H1 (cell line): ENCODE measurements around the gene GABARAPL1. TPM values are rescaled to one million over a fixed set of nuclear protein-coding genes. Genes with fewer than 3 reads are reported as not detected.

Experiments
- CTCF ChIA-PET: fragments of 300-600 bp; sonication (Branson Sonifier 250); formaldehyde crosslinking; loops from one replicate; lab custom pipeline; 2021; ENCODE audit not compliant: partially characterized antibody; lab: Charles Lee
- POLR2A ChIA-PET: fragments of 300-600 bp; sonication (Branson Sonifier 250); formaldehyde crosslinking; loops from one replicate; lab custom pipeline; 2021; ENCODE audit warnings: inconsistent platforms; ENCODE audit not compliant: partially characterized antibody; lab: Charles Lee
- DNase-seq, 2 experiments: peaks; one replicate each; pipeline versions ENCODE4 v3.0.0 to v3.0.0-alpha.2; 2010 to 2022; ENCODE audit warnings: low spot score in 2 of 2, low read depth in 1 of 2, mixed read lengths in 1 of 2
- FAIRE-seq: peaks from 2 replicates; lab custom pipeline; 2011; peaks lifted over from hg19 to GRCh38; lab: Jason Lieb, UNC
- H2AFZ ChIP-seq: 2 replicates; pipeline ENCODE4 v1.8.1; 2012; ENCODE audit warnings: low read length, inconsistent platforms
- H2AK5ac ChIP-seq: 2 replicates; pipeline ENCODE4 v1.6.1; 2013; ENCODE audit warnings: low read depth, low read length
- H2BK120ac ChIP-seq: replicated peaks from 2 replicates; pipeline ENCODE3; 2013; ENCODE audit warnings: low read depth, low read length, inconsistent platforms
- H2BK12ac ChIP-seq: 2 replicates; pipeline ENCODE4 v1.6.1; 2013; ENCODE audit warnings: low read depth, low read length
- H2BK15ac ChIP-seq: 2 replicates; pipeline ENCODE4 v1.6.1; 2013; ENCODE audit warnings: low read length
- H2BK20ac ChIP-seq: 2 replicates; pipeline ENCODE4 v1.6.1; 2013; ENCODE audit warnings: low read length
- H2BK5ac ChIP-seq: 2 replicates; pipeline ENCODE4 v1.6.1; 2013; ENCODE audit warnings: low read depth, low read length
- H3K14ac ChIP-seq: 2 replicates; pipeline ENCODE4 v1.6.1; 2013; ENCODE audit warnings: inconsistent platforms; ENCODE audit not compliant: insufficient read length
- H3K18ac ChIP-seq: 2 replicates; pipeline ENCODE4 v1.6.1; 2013; ENCODE audit warnings: low read length; ENCODE audit errors: extremely low read depth
- H3K23ac ChIP-seq: 2 replicates; pipeline ENCODE4 v1.6.1; 2013; ENCODE audit warnings: inconsistent platforms; ENCODE audit not compliant: insufficient read length
- H3K23me2 ChIP-seq: 2 replicates; pipeline ENCODE4 v1.6.1; 2013; ENCODE audit warnings: low read depth, low read length
- H3K27ac ChIP-seq: 2 replicates; pipeline ENCODE4 v1.6.1; 2011; ENCODE audit warnings: low read depth, low read length, inconsistent platforms
- H3K27me3 ChIP-seq, 4 experiments: replicated peaks in 1 of 4; 1 replicate in 1 of 4; 2 replicates in 3 of 4; pipeline versions ENCODE4 v1.6.1 to v1.8.1; 2011 to 2013; ENCODE audit warnings: low read length in 3 of 4, mild to moderate bottlenecking in 3 of 4, inconsistent platforms in 2 of 4, mixed read lengths in 2 of 4, moderate library complexity in 1 of 4; ENCODE audit not compliant: control insufficient read depth in 3 of 4, insufficient read depth in 3 of 4; ENCODE audit errors: extremely low read depth in 1 of 4
- H3K36me3 ChIP-seq, 4 experiments: 2 replicates each; pipeline versions ENCODE4 v1.6.1 to v1.8.1; 2011 to 2013; ENCODE audit warnings: mild to moderate bottlenecking in 4 of 4, low read length in 3 of 4, moderate library complexity in 2 of 4, control low read depth in 1 of 4, inconsistent platforms in 1 of 4; ENCODE audit not compliant: insufficient read depth in 4 of 4, control insufficient read depth in 2 of 4
- H3K4ac ChIP-seq: replicated peaks from 2 replicates; pipeline ENCODE3; 2013; ENCODE audit warnings: low read length, low read depth, mixed read lengths, inconsistent platforms; ENCODE audit not compliant: insufficient read length
- H3K4me1 ChIP-seq, 4 experiments: replicated peaks in 1 of 4; 1 replicate in 1 of 4; 2 replicates in 3 of 4; pipeline versions ENCODE4 v1.6.1 to v1.8.1; 2011 to 2013; ENCODE audit warnings: low read length in 3 of 4, inconsistent platforms in 2 of 4, mixed read lengths in 1 of 4; ENCODE audit not compliant: insufficient read depth in 4 of 4, control insufficient read depth in 3 of 4
- H3K4me2 ChIP-seq, 2 experiments: 2 replicates each; pipeline versions ENCODE4 v1.6.1 to v1.8.1; 2011 to 2013; ENCODE audit warnings: low read depth in 2 of 2, low read length in 2 of 2, control low read depth in 1 of 2, inconsistent platforms in 1 of 2, mild to moderate bottlenecking in 1 of 2; ENCODE audit not compliant: insufficient read depth in 1 of 2
- H3K4me3 ChIP-seq, 4 experiments: fragments of 200-600, 300-600 bp in 1 of 4; sonication (generic), shearing (Covaris generic), sonication (Bioruptor Twin) in 1 of 4; 2 replicates each; pipeline versions ENCODE4 v1.5.1 to v1.8.1; 2011 to 2016; ENCODE audit warnings: low read length in 4 of 4, low read depth in 3 of 4, control low read depth in 2 of 4, inconsistent platforms in 2 of 4, mild to moderate bottlenecking in 2 of 4, mixed read lengths in 1 of 4, moderate library complexity in 1 of 4; ENCODE audit not compliant: insufficient read depth in 2 of 4; ENCODE audit errors: extremely low read depth in 1 of 4
- H3K56ac ChIP-seq: replicated peaks from 2 replicates; pipeline ENCODE3; 2013; ENCODE audit warnings: low read depth, mild to moderate bottlenecking, mixed read lengths, low read length, inconsistent platforms; ENCODE audit not compliant: insufficient read length
- H3K79me1 ChIP-seq: 2 replicates; pipeline ENCODE4 v1.6.1; 2013; ENCODE audit warnings: low read depth, low read length, control low read depth
- H3K79me2 ChIP-seq, 2 experiments: 2 replicates each; pipeline versions ENCODE4 v1.6.1 to v1.8.1; 2012 to 2013; ENCODE audit warnings: low read length in 2 of 2, mild to moderate bottlenecking in 2 of 2, inconsistent platforms in 1 of 2; ENCODE audit not compliant: insufficient read depth in 2 of 2, control insufficient read depth in 1 of 2
- H3K9ac ChIP-seq, 4 experiments: replicated peaks in 1 of 4; 1 replicate in 1 of 4; 2 replicates in 3 of 4; pipeline versions ENCODE4 v1.6.1 to v1.8.1; 2011 to 2013; ENCODE audit warnings: low read depth in 3 of 4, low read length in 3 of 4, control low read depth in 2 of 4, mild to moderate bottlenecking in 2 of 4, moderate library complexity in 2 of 4, inconsistent platforms in 1 of 4; ENCODE audit errors: extremely low read depth in 1 of 4
- H3K9me3 ChIP-seq, 2 experiments: 2 replicates each; pipeline versions ENCODE4 v1.6.1 to v1.8.1; 2012 to 2013; ENCODE audit warnings: mild to moderate bottlenecking in 2 of 2, moderate library complexity in 2 of 2, control low read depth in 1 of 2, inconsistent platforms in 1 of 2, low read depth in 1 of 2, low read length in 1 of 2, mixed read lengths in 1 of 2; ENCODE audit not compliant: insufficient read depth in 2 of 2
- H4K20me1 ChIP-seq, 2 experiments: replicated peaks in 1 of 2; 2 replicates each; pipeline versions ENCODE3 to v1.8.1; 2011 to 2013; ENCODE audit warnings: inconsistent platforms in 2 of 2, low read length in 2 of 2, mild to moderate bottlenecking in 1 of 2; ENCODE audit not compliant: insufficient read depth in 2 of 2, control insufficient read depth in 1 of 2
- H4K5ac ChIP-seq: 2 replicates; pipeline ENCODE4 v1.6.1; 2013; ENCODE audit warnings: low read length, low read depth, mixed read lengths, inconsistent platforms; ENCODE audit not compliant: insufficient read length
- H4K8ac ChIP-seq: 2 replicates; pipeline ENCODE4 v1.8.0; 2013; ENCODE audit warnings: mild to moderate bottlenecking, moderate library complexity, low read length, inconsistent platforms; ENCODE audit not compliant: insufficient read depth; ENCODE audit errors: extremely low read depth
- H4K91ac ChIP-seq: replicated peaks from 2 replicates; pipeline ENCODE3; 2013; ENCODE audit warnings: low read length, mixed read lengths, inconsistent platforms; ENCODE audit not compliant: insufficient read length
- CEBPB ChIP-seq: IDR thresholded peaks from 2 replicates; pipeline ENCODE4 v1.6.1; 2012; ENCODE audit warnings: low read depth, low read length
- WGBS, 2 experiments: shearing (Covaris generic) in 1 of 2; methylation state at CpG; one replicate each; pipeline versions ENCODE4 v1.1.6 to v1.1.7; 2013 to 2015; ENCODE audit warnings: low lambda C conversion rate in 2 of 2, mixed read lengths in 2 of 2, inconsistent platforms in 1 of 2, low coverage in 1 of 2, missing lambda C conversion rate in 1 of 2; ENCODE audit not compliant: insufficient replicate concordance in 2 of 2, insufficient coverage in 1 of 2, insufficient read length in 1 of 2; ENCODE audit errors: extremely low coverage in 1 of 2, missing lambda C conversion rate in 1 of 2; 5-methylcytosine and 5-hydroxymethylcytosine counted together
- polyA plus RNA-seq, 7 experiments: library from polyadenylated mRNA; depleted of rRNA in 3 of 7; stranded (reverse) in 5 of 7; unstranded in 2 of 7; fragments of >200 nt in 5 of 7; fragments of 200-250 nt in 2 of 7; gene quantifications; 1 replicate in 5 of 7; 2 replicates in 1 of 7; 4 replicates in 1 of 7; pipeline versions ENCODE4 v1.2.1 to v1.2.3, GENCODE V29; 2011 to 2013; ENCODE audit warnings: missing spikeins in 2 of 7, mixed read lengths in 2 of 7
- total RNA-seq: library from RNA; stranded (reverse); fragmentation: NEBNext Ultra II Directional; extraction: Animal tissue kit (Norgen Biotek cat#: 25700); gene quantifications from 2 replicates; pipeline ENCODE4 v1.2.1, GENCODE V29; 2021

Gene GABARAPL1
- total and polyA plus RNA-seq, 2 of the 8 experiments (the other 6 are each of a cell fraction or from before 2014, with no cell fraction given), result 56.1 to 87.9 TPM

GRCh38 chr12:10167599-10167998, 45.1 kb upstream of the GABARAPL1 start:
- no peak overlapping the region for H2AFZ ChIP-seq
- ChIA-PET CTCF (interaction anchor here (1.0 to 1.2 kb wide), 2 partner anchors 14 to 24 kb away, joined by 3 to 4 read pairs; no protein-coding TSS in a partner anchor), POLR2A (no interaction called here)
- DNase-seq (no peak), FAIRE-seq (no peak)
- H3K79me1 ChIP-seq, result no peaks in the 10 kb centered on the region
- no peaks in the 10 kb centered on the region for H3K27me3 ChIP-seq
- no peak for TF ChIP-seq CEBPB
- H2BK120ac ChIP-seq, result no peak overlapping the region
- no peak overlapping the region for H3K4ac ChIP-seq
- no peak overlapping the region for H3K9ac ChIP-seq
- H4K5ac ChIP-seq, result no peak overlapping the region
- H3K9me3 ChIP-seq, result no peaks in the 10 kb centered on the region
- no peak overlapping the region for H2BK20ac ChIP-seq
- H3K23ac ChIP-seq, result no peak overlapping the region
- no peak overlapping the region for H4K91ac ChIP-seq
- H3K56ac ChIP-seq, result no peak overlapping the region
- WGBS, 2 experiments, result 68% methylated on average over 5 of the region's 5 CpGs; no CpG with 5 or more reads in 1 of the 2 experiments
- no peak overlapping the region for H3K27ac ChIP-seq
- H3K79me2 ChIP-seq, result no peaks in the 10 kb centered on the region
- H3K23me2 ChIP-seq, result no peaks in the 10 kb centered on the region
- no peak overlapping the region for H2AK5ac ChIP-seq
- no peaks in the 10 kb centered on the region for H3K36me3 ChIP-seq
- H3K18ac ChIP-seq, result no peak overlapping the region
- H2BK5ac ChIP-seq, result no peak overlapping the region
- H3K4me1 ChIP-seq, result no peaks in the 10 kb centered on the region
- no peak overlapping the region for H3K4me3 ChIP-seq
- no peak overlapping the region for H2BK12ac ChIP-seq
- no peak overlapping the region for H3K4me2 ChIP-seq
- no peak overlapping the region for H3K14ac ChIP-seq
- H4K20me1 ChIP-seq, result no peaks in the 10 kb centered on the region
- no peak overlapping the region for H2BK15ac ChIP-seq
- H4K8ac ChIP-seq, result no peak overlapping the region
